Measurements from ENCODE around the gene FAT1.

Gene FAT1

DNA sequence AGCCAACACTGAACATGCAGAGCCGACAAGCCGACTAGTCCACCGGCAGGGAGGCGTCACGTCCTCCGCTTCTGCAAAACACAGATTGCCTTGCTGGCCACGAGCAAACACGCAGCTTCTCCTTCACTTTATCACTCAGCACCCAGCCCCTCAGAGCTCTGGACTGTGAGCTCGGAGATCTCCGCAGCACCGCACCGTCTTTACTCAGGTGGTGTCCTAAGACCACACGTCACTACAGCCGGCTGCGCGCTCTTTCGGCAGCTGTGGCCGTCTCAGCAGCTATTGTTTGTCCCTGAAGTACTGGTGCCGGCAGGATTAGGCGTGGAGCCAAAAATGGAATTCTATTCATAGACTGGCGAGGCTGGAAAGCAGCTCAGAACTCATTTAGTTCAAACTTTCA, 72.0 kb downstream of the FAT1 start:
- no peak for DNase-seq (ENCODE audit: low read depth in 2 of 2)

DNA sequence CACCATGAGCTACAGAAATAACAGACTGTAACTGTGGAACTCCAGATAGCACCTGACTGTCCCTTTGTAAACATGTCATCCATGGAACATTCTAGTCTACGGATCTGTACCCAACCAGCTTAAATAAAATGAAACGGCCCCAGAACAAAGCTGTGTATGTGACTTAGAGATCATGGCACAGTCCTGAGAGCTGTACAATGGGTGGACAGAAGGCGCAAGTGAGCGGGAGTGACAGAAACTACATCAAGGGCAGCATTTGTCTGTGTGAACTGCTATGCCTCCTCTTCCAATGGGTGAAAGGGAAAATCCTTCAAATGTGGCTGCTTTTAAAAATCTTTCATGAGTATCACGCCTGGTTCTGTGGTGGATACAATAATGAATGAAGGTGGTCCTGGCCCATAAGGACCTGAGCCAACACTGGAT, 72.5 kb downstream of the FAT1 start:
- no peak for DNase-seq (ENCODE audit: low read depth in 2 of 2)

DNA sequence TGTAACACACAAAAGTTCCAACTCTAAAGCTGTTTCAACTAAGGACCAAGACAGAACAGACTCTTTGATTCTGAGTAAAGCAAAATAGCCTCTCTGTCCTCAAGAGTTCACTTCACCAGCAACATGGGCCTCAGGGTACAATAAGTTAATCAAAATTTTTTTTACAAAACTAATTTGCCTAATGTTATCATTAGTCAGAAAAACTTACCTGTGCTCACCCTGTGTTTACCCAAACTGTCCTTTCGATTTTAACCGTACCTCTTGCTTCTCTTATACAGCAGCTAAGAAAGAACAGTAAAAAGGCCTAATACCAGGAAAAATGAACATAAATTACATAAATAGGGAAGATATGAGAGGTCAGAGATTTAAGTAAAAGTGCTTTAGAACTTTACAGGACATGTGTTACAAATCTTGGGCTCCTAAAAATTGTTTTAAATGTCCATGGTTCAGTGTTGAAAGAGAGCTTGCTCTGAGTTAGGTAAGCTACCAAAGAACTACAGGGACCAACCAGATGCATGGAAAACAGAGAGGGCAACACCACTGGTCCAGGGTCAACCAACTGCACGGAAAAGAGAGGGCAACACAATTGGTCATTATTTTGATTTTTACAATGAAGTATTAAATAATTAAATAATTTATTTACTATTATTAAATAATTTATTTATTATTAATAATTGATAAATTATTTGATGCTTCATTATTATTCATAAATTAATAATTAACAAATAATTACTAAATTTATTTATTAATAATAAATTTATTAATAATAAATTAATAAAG, 73.1 kb downstream of the FAT1 start:
- no peak for DNase-seq (ENCODE audit: low read depth in 2 of 2)

DNA sequence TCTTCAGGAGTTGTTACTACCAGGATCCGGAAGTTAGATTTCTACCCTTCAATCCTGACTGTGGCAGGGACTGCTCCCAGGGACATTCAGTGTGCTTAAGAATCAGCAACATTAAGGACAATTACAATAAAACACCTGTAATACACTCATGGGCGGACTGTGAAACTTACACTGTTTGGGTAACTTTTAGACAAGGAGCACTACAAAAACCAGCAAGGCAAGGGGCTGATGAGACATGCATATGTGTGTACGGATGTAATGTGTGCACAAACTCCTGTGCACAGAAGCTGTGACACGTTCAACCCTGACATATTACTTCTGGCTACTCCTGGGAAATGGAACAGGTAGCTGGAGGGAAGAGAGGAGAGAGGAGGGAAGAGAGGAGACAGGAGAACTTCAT, 75.8 kb downstream of the FAT1 start:
- DNase-seq (ENCODE audit: low read depth in 2 of 2) = no peak

DNA sequence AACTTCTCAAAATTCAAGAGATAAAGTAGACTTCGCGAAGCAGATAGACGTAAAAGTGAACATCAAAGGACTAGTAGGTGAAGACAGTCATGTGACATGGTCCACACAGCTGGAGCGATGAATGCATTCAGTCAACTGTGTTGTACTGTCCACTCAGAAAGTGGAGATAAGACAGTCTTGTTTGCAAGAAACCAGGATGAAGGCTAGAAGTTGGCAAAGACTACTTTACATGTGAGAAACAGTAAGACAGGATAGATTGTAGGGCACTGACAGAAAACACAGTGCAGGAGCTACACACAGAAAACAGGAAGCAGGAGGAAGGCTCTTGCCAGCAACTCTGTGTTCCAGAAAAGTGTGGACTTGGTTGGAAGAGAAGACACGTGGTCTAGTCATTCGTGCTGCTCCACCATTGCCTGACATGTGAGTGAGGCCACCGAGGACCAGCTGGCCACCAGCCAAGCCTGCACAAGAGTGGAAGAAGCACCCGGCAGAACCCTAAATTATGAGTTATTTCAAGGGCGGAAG, 78.9 kb downstream of the FAT1 start:
- DNase-seq (ENCODE audit: low read depth in 2 of 2) = no peak

DNA sequence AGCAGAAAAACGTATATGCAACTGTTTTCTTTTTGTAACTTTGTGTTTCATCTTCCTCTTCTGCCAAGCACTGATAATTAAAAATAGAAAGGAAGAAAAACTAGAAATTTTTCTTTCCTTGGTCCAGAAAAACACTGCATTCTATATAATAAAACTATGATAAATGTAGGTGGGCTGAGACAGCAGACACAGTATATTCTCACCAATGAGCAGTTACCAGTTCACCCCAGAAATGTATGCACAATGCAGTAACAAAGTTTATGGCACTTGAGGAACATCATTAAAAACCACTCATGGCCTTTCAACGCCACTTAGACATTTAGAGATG, 79.4 kb downstream of the FAT1 start:
- DNase-seq (ENCODE audit: low read depth in 2 of 2) = no peak

DNA sequence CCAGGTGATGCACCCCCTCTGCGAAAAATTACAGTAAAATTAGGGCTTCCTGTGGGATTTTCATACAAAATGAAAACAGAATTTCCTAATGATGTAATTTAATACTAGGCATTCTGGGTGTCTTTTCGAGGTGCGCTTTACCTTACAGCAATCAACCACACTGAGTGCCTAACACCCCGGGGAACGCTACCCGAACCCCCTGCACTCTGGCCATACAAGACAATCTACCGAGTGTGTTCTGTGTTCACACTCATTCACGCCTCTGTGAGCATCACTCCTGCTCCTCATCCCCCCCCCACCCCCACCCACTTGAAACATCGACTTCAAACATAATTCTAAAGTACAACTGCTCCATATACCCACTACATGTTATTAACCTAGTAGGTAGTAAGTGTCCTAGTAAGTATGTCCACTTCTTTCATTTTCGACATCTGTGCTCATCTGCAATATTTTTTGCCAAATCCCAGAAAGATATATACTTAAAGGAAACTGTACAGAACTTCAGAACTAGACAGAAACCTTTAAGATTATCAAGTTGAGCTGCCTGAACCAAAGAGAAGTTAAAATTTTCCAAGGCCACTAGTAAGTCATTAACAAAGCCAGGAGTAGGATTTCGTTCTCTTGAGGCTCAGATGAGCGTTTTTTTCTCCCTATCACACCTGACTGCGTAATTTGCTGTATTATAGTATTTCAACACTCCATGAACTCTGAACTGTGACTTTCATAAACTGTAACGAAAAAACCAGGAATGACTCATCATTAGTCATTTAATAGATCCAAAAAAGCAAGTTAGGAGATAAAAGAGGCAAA, 80.0 kb downstream of the FAT1 start:
- DNase-seq (ENCODE audit: low read depth in 2 of 2) = peak in 1 of 2 experiments; percentile 19

DNA sequence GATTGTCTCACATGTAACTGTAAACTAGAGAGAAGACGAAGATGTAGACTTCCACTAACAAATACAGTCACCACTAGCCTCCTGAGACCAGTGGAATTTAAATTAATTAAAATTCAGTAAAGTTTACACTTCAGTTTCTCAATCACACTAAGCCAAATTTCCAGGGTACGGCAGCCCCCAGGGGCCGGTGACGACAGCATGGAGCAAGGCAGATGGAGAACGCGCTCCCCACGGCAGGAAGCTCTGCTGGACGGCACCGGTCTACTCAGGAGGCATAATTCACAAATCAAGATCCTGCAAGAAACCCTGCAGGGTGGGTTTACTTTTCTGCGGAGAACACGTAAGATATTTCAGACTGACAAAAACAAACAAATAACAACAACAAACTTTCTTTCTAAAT, 80.7 kb downstream of the FAT1 start:
- DNase-seq (ENCODE audit: low read depth in 2 of 2) = no peak

DNA sequence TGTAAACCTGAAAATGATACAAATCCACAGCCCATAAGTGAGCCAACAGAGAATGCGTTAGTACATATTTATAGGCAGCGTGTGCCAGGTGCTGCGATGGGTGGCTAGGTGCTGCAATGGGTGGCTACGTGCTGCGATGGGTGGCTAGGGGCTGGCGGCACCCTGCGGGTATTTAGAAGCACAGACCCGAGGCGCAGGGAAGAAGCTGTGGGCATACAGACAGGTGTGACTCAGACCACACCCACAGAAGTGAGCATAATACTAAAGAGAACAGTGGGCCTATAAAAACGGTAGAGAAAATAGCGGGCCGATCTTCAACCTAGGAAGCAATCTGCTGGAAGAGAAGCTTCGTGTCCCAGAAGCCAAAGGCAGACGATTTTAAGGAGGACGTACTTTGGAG, 81.1 kb downstream of the FAT1 start:
- DNase-seq (ENCODE audit: low read depth in 2 of 2) = no peak

DNA sequence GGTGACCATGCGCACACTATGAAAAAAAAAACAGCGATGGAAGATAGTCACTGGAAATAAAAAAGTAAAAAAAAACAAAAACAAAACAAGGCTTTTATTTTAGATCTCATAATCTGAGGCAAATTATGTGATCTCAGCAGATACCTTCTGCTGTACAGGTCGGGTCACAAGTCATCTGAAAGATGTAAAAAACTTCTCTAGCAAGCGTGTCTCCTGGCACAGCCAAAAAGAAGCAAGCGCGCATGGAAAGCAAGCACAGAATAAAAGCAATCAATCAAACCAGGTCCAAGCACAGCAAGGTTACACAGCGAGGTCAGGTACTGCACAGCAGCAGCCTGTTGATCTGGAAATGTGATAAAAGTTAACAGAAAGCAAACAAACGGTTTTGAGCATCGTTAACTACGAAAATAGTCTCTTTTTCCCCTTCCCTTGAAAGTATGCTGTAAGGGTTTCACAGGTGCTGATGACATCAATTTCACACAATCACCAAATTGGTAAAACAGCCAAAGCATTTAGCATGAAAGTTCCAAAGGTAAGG, 89.0 kb downstream of the FAT1 start:
- DNase-seq (ENCODE audit: low read depth in 2 of 2) = no peak

DNA sequence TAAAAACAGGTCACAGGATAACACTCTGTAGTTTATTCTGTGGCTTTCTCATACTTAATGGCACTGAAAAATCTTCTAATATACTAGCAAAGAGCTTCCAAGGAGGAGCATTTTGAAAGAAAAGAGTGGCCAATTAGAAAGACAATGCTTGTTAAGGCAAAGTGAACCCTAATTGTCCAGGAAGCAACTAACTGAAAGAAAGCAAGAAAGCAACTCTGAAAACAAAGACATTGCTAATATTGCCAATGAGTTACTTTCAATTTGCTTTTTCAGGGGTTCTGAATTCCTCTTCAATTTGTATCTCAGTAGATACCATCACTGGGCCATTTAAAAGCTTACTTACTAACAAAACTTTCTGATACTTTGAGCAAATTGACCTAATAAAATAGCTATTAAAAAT, 89.8 kb downstream of the FAT1 start:
- no peak for DNase-seq (ENCODE audit: low read depth in 2 of 2)

DNA sequence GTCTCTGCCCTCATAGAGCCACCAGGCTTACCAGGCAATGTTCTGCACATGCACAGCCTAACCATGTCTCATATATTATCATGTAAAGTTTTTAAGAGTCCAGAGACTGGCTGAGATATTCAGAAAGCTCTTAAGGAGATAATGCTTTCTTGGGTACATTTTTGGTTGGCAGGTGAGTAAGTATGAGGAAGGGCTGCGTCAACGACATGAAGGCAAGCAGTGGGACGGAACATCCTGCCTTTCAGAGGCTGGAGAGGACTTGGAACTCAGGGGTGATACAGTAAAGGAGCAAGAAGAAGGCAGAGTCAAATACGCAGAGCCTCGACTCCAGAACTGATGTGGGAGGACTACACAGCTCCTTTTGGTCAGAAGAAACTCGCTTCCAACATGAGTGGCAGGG, 93.5 kb downstream of the FAT1 start:
- no peak for DNase-seq (ENCODE audit: low read depth in 2 of 2)

DNA sequence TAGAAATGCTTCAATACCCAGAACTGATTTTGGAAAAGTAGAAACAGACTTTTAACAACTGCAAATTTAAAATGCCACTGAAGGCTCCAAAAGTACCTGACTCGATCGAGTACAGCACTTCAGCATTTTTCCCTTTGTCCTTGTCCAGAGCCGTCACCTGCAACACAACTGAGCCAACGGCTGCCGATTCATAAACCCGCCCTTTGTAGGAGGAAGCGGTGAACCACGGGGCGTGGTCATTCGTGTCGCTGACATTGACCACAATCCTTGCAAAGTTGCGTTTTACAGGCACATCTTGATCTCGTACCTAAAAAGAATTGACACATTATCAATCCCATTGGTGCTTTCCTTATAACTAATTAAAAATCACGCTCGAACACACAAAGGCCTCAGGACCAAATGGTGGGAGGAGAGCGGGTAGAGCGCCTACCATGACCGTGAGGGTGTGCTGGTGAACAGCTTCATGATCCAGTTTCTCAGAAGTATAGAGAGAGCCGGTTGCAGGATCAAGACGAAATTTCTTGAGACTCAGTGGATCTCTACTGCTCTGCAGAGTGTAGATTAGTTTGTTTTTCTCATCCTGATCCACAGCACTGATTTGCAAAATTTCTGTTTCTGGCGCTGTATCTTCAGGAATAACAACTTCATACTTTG, 95.5 kb downstream of the FAT1 start:
- DNase-seq (ENCODE audit: low read depth in 2 of 2) = no peak

DNA sequence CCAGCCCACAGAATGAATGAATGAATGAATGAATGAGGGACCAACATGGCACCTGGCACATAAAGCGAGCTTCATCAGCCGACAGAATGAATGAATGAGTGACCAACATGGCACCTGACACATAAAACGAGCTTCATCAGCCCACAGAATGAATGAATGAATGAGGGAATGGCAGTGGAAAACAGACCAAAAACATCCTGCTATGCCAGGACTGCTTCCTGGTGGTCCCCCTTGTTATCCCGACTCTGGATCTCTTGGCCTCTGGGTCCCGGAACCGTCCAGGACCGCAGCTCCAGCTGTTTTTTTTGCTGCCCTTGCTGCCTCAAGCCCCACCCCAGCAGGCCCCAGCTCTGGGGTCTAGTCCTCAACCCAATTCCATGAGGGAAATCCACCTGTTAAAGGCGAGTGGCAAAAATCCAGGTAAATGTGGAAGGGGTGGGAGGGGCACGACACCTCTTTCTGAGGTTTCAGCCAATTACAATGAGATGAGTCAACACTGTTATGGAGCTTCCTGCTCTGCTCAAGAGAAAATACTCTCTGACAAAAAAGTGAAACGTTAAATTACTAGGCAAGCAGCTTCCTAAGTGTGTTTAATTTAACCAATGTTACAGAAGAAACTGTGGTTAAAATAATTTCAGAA, 96.3 kb downstream of the FAT1 start:
- DNase-seq (ENCODE audit: low read depth in 2 of 2) = no peak

DNA sequence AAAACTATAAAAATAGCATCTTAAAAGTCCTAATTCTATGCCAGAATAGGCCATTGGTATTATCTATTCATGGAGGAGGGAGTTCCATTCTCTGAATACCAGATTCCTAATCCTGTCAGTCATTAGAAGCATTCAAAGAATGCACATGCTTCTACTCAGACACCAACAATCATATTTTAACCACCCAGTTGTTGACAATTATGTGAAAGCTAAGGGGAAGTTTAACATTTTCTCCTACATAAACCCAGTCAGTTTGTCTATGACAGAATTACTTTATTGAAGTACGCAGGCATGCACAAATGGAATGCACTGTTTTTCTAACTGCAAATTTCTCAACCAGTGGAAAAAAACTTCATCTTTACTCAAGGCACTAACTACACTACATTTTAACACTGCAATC, 98.7 kb downstream of the FAT1 start:
- peak; percentile 90 to 91 for DNase-seq (ENCODE audit: low read depth in 2 of 2)

DNA sequence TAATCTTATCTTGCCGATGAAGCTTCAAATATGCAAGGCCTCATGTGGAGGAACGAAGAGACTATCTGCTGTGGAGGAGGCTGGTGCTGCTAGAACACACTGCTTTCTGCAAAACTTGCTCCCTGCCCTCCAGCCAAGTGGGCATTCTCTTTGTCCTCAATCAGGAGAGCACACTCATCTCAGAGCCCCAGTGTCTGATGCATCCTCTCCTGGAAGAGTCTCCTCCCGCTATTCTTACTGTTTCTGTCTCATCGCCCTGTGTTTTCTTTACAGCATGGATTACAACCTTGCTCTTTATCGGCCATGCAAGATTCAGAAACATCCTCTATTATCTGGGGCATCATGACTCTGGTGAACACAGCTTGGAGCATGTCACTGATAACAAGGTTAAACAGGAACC, 100.1 kb downstream of the FAT1 start:
- DNase-seq (ENCODE audit: low read depth in 2 of 2) = no peak

DNA sequence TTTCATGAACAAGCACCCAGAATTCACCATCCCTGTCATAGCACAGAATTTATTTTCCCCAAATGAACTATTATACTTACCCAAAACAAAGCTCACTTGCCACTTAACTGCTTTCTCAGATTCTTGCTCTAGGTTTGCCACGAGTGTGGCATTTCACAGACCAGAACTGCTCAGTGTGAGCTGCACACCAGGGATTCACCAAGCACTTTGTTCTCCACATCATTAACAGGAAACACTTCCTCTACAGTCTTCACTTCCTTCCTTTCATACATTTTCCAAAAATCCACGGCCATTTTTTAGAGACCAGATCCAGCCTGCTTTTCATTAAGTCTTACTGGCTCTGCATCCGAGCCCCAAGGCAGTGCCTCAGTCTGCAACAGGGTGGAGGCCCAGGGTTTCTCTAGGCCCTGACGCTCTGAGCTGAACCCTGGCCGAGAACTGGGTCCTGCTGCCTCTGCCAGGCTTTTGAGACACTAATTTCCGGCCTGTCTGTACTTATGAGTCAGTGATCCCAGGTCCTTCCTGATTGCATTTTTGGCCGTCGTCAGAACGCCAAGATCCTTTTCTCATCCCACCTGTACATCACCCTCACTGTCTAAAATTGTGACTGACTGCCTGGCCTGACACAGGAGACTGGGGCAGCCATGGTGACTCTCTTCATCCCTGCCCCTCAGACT, 100.7 kb downstream of the FAT1 start:
- DNase-seq (ENCODE audit: low read depth in 2 of 2) = no peak

DNA sequence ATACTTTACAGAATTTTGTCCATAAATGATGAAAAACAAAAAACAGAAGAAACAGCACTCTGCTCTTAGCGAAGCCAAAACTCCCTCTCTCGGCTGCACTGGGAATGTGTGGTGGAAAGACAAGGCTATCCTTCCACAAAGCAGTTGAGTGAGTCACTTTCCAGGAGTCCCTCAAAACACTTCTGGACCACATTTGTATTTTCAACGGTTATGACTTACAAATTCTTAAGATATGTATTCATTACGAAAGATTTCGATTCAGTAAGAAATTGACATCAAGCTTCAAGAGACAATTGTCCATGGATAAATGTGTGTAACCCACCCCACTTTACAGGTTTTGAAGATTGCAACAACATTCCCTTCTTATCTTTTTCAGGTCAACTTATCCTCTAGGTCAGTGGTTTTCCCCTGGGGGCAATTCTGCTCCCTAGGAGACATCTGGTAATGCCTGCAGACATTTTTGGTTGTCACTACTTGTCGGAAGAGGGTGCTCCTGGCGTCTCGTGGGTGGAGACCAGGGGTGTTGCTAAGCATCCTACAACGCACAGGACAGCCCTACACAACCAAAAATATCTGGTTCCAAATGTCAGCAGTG, 101.6 kb downstream of the FAT1 start:
- DNase-seq (ENCODE audit: low read depth in 2 of 2) = peak; percentile 84

DNA sequence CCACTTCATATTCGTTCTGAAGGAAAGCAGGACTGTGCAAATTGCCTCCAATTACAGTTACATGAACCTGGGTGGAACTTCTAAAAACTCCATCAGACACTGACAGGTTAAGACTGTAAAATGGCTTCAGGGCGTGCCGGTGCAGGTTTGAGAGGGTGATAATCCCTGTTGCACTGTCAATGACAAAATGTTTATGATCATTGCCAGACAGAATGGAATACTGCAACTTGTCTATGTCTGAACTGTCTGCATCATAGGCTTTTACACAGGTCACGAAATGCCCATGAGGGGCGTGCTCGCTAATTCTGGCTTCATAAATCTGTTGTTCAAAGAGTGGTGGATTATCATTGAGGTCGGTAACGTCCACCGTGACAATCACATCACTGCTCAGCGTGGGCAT, 104.6 kb downstream of the FAT1 start:
- DNase-seq (ENCODE audit: low read depth in 2 of 2) = no peak

DNA sequence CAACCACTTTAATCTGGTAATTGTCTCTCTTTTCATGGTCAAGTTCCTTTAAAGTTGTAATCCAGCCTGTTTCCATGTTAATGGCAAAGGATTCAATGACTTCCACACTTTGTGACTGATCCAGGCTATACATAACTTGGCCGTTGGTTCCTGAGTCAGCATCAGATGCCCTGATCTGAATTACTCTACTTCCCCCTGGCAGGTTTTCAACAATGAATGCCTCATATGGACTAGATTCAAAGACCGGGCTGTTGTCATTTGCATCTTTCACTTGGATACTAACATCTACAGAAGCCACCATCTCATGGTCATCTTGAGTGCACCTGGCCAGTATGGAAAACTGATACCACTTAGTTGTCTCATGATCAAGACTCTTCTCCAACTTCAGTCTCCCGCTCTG, 105.7 kb downstream of the FAT1 start:
- DNase-seq (ENCODE audit: low read depth in 2 of 2) = no peak

DNA sequence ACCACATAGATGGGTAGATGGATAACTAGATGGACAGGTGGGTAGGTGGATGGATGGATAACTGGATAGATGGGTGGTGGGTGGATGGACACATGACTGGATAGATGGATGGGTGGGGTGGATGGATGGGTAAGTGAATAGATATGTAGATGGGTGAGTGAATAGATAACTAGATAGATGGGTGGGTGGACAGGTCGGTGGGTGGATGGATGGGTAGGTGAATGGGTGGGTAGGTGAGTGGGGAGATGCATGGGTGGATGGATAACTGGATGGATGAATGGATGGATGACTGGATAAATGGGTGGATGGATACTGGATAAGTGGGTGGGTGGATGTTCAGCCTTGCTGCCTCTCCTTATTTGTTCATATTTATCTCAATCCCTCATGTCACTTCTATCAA, 116.2 kb downstream of the FAT1 start:
- DNase-seq (ENCODE audit: low read depth in 2 of 2) = no peak
